SK-N-MC (cell line): ENCODE data around the gene RXFP3.

Experiments used
- EZH2 ChIP-seq: fragments of 200-600 bp; sonication (generic); IDR thresholded peaks from one replicate; pipeline ENCODE4 v1.6.1; 2017; ENCODE audit warnings: antibody characterized with exemption
- FOXP2 ChIP-seq: optimal IDR thresholded peaks from 2 replicates; pipeline ENCODE3; 2011; ENCODE audit warnings: mild to moderate bottlenecking, moderate library complexity; ENCODE audit not compliant: insufficient read depth; ENCODE audit errors: extremely low read length, control extremely low read depth
- POLR2AphosphoS5 ChIP-seq: IDR thresholded peaks from 2 replicates; pipeline ENCODE4 v1.6.1; 2012; ENCODE audit warnings: mild to moderate bottlenecking, low read depth, low read length, borderline replicate concordance

- TF ChIP-seq EZH2 (no peak), POLR2AphosphoS5 (no peak), FOXP2 (no peak)
Measured at GRCh38 chr5:33925278-33925677, 10.9 kb upstream of the RXFP3 start.
